ENCODE data around the gene PLXNA2.

Gene PLXNA2

DNA sequence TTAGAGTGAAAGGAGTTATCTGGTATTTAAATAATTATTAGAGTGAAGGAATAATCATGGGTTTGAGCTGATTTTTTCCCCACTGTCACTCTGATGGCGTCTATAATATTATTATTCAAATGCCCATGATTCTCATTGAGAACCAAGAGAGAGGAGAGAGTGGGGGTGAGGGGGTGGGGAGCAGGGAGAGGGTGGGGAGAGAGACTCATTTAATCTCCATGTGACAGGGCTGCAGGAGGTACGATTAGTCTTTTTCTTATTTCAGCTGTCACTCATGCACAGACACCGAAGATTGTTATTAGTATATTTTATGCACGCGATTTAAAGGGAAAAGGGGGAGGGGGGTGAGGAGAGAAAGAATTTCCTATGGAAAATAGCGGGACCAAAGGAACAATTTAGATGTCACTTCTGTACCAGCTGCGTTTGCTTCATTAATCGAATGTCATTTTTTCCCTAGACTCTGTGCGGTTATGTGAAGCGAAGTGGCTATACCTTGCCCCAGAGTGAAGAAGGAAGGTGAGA lies 19.9 kb downstream of the PLXNA2 start:
- DNase-seq (ENCODE audit: low read depth) = no peak

DNA sequence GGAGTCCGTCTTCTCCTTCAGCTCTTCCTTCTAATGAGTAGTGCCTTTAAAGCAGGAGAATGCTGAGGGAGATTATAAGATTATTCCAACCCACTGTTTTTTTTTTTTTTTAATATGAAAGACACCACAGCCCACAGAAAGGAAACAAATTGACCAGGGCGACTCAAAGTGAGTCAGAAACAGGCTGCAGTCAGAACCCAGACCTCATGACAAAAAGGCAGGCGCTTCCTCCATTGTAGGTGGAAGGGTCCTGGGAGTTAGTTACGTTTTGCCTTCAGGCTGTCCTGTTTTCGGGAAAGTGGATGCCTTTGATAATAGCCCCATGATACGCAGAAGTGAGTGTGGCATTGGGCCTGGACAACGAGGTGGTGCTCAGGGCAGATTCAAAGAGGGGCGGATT lies 21.0 kb downstream of the PLXNA2 start:
- no peak for DNase-seq (ENCODE audit: low read depth)

DNA sequence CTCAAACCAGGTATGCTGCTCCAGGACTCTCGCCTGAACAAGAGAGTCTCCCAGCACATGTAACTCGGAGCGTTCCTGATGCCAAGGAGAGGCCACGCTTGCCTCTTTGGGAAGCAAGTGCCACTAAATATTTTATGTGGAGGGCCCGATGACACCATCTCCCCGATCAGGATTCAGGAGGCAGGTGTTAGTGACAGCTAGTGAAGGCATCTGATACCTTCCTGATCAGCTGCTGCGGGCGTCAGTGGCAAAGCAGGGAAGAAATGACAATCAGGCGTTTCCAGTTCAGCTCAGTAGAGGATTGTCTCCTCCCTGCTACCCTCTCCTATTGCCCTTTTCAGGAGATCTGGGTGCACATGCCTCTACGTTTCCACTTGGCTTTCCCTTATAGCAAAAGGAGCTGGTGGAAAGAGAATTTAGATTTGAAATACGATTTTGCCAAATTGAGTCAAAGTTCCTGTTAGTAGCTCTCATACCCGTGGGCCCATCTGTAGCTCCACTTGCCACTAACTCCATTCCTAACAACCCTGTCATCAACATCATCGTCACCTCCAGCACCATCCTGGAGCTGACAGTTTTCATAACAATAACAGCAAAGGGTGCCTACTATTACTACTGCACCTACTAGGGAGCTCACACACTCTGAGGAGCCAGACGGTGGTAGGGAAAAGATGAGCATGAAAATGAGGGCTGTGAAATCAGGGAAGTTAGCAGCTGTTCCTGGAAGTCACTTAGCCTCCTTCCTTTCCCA lies 21.6 kb downstream of the PLXNA2 start:
- no peak for DNase-seq (ENCODE audit: low read depth)

DNA sequence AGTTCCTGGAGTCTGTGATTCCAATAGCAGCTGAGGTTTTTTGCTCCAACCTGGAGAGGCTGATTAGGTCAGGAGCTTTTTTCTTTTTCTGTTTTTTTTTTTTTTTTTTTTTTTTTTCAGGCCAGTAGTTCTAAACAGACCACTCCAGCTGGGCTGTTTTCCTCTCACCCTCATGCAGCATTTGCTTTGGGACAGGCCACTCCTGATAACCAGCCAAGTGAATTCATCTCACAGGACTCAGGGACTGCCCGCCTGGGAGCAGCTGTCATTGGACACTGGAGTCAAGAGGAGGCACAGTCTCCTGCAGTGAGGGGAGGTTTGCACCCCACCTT lies 22.9 kb downstream of the PLXNA2 start:
- DNase-seq (ENCODE audit: low read depth) = no peak

DNA sequence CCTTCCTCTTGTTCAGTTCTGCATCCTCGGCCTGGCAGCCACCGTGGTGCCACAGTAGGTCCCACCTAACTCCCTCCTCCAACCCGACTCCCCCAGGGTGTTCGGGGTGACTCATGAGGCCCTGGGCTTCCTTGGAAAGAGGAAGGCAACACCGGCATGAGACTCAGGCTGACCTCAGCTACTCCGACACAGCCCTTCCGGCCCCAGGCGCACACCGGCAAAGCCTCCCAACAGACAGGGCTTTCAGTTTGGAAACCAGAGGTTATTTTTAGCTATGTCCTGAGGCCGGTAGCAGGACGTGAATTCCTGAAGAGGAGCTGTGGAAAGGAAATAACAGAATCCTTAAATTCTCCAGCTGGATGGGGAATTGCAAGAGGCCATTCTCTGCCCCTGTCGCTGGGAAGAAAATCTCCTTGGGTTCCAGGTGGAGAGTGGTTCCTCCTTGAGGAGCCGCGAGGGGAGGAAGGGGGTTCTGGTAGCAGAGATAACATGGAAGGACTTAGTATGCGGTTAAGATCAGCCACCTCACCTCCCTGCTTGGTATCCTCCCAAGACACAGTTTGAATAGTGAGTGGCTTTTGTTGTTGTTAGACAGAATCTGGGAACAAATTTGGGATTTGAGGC lies 24.4 kb downstream of the PLXNA2 start:
- DNase-seq (ENCODE audit: low read depth) = no peak

DNA sequence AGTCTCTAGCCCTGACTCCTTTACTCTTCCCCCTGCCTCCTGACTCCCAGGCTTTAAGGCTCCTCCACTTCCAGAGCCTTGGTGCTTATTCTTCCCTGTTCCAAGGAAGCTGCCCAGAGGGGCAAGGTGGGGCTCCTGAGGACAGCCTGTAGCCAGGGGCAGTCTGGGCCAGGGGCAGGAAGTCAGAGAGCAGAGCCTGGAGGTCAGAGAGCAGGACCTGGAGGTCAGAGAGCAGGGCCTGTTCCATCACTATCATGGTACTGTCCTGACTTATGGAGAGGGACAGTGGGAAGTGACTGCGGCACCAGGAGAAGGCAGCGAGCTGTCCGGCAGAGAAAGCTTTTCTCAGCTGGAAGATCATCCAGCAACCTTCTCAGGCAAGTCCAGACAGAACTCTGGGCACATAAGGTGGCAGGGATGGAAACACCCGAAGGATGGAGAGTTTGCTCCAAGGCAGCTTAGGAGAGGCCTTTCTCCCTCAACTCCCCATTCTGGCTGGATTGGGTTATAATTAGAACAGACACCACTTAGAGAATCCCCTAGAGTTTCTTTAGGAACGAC lies 25.0 kb downstream of the PLXNA2 start:
- no peak for DNase-seq (ENCODE audit: low read depth)

DNA sequence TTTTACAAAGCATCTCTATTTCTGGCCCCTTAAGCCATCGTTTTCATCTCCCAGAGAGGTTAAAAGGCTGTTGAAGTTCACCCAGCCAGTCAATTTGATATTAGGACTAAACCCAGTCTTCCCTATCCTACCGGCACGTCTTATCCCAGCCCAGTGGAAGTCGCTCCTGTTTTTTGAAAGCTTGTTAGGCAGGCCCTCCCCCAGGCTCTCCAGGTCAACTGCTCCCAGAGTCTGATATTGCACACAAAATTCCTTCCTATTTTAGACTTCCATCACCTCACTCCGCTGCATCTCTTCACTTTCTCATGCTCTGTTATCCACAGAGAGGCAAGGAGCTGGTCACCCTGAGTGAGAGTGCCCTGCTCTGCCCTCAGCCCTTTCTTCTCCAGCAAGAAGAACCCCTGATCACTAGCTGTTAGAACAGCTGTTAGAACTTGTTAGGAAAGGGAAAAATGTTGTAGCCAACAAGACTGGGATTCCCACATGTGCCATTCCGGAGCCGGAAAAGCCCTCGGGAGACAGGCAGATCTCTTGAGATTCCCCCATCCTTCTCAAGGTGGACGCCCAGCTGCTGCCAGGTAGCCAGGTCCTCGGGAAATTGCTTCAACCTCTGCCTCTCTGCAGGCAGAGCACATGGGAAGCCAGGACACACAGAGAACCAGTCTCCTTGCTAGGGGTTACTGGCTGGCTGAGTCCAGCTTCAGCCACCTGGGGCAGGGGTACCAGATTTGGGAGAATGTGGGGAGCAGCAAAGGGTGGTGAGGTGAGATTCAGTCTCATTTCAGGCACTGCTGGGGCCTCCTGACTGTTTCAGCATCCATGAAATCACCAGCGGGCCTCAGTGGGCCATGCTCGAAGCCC lies 25.7 kb downstream of the PLXNA2 start:
- DNase-seq (ENCODE audit: low read depth) = no peak

DNA sequence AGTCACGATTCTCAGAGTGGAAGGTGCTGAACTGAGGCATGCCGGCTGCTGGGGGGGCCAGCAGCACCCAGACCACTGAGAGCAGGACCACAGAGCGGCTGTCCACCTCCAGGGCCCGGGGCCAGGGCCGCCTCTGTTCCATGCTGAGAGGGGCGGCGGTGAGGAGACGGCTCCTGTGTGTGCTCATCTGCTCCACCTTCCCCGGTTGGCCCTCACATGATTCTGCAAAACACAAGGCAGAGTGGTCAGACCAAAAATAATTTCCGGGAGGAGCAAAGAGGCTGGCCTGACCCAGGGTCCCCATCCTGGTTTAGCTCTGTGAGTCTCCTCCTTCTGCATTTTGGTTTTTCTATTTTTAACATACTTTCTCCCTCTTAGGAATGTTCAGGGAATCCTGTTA lies 26.4 kb downstream of the PLXNA2 start:
- no peak for DNase-seq (ENCODE audit: low read depth)

DNA sequence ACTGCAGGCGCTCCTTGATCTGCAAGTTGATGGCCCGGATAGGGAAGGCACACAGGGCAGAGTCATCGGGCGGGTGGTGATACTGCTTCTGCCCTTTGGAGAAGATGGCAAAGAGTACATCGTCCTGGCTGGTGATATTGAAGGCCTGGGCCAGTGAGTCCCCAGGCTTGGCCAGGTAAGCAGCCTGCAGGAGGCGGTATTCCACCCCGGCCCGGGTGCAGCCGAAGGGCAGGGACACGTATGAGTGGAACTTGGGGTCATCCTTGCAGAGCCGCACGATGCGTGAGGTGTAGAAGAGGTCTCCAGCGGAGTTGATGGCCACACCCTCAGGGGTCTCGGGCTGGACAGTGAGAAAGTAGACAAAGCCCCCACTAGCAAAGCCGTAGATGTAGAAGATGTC lies 27.4 kb downstream of the PLXNA2 start:
- no peak for DNase-seq (ENCODE audit: low read depth)

DNA sequence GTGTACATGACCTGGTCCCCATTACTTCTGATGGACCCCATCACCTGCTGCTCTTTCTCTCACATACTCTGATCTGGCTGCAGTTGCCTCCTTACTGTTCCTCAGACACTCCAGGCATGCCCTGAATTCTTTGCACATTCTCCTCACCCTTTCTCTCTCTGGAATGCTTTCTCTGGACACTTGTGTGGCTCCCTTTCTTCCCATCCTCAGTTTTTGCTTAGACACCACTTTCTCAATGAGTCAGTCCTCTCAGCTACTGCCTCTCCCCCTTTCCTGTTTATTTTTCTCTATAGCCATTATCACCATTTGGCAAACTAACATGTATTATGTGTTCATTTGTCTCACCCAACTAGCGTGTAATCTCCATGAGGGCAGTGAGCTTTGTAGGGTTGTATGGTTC lies 28.1 kb downstream of the PLXNA2 start:
- no peak for DNase-seq (ENCODE audit: low read depth)

DNA sequence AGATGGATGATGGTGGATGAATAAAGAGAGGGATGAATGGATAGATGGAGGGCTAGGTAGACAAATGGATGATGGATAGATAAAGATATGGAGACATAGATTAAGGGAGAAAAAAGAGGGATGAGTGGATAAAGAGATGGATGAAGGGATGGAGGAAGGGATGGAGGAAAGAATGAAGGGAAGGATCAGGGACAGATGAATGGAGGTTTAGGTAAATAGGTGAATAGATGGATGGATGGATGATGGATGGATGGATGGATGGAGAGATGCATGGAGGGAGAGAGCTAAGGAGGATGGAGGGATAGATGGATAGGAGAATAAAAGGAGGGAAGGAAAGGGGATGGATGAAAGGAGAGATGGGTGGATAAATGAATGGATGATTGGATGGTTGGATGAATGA lies 28.8 kb downstream of the PLXNA2 start:
- DNase-seq (ENCODE audit: low read depth) = no peak

DNA sequence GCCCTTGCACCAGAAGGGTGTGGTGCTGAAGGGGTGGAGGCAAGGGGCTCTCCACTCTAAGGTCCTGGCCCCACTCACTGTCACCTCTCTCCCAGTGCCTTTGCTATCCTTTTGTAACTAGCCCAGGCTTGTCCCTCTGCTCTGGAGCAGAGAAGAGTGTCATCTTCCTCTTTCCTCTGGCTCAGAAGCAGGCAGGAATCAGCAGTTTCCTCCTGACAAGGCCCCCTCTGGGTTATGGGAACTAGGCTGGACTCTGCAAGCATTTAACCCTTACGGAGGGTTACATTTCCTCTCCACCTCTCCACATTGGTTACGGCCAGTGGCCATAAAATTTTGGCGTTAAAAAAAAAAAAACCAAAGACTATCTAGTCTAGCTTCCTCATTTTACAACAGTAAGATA lies 30.4 kb downstream of the PLXNA2 start:
- no peak for DNase-seq (ENCODE audit: low read depth)

DNA sequence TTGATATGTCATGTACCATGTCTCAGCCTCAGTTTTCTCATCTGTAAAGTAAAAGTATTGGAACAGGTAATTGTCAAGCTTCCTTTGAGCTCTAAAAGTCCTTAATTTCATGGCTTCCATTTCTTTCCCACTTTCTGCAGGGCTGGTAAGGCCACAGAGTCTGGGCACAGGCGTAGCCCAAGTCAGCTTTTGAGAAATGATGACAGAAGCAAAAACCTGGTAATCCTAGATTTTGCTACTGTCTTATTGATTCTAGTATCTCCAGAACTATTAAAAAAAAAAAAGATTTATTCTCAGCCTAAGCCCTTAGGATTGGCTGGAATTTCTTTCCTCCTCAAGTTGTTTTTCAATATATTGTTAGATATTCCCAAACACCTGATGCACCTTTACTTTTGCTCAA lies 31.3 kb downstream of the PLXNA2 start:
- no peak for DNase-seq (ENCODE audit: low read depth)

DNA sequence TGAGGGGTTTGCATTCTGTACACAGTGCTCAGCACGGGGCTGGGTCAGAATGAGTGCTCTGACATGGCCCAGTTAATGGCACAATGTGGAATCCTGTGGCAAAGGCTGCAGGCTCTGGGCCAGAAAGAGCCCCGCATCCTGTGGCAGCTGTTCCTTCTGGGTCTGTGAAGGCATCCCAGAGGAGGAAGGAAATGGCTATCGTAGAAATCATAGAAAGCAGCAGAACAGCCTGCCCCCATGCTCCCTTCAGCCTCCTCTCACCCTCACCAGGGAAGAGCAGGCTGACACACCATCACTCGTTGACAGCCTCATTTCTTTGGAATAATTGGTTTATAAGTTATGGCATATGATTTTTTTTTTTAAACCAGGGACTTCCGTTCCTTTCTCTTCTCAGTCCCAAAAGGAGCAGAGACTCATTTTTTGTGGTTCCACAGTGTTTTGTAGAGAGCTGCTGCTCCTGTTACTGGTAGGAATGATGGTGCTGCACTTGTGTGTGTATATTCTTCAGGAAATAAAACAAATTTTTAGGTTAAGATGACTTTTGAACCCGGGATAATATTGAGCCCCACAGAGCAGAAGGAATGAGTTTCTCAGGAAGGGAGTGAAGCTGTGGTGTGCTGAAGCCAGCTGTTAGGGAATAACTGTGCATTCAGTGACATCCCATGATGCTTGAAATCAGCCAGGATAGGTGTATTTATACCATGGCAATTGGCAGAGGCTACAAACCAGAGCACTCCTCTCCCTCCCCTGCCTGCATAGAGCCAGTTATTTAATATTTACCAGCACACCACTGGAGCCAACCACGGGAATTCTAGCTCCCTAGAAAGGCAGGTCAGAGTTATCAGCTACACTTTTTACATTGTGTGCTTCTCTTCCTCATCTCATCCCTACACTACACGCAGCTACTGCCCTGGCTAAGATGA lies 32.0 kb downstream of the PLXNA2 start:
- DNase-seq (ENCODE audit: low read depth) = no peak

DNA sequence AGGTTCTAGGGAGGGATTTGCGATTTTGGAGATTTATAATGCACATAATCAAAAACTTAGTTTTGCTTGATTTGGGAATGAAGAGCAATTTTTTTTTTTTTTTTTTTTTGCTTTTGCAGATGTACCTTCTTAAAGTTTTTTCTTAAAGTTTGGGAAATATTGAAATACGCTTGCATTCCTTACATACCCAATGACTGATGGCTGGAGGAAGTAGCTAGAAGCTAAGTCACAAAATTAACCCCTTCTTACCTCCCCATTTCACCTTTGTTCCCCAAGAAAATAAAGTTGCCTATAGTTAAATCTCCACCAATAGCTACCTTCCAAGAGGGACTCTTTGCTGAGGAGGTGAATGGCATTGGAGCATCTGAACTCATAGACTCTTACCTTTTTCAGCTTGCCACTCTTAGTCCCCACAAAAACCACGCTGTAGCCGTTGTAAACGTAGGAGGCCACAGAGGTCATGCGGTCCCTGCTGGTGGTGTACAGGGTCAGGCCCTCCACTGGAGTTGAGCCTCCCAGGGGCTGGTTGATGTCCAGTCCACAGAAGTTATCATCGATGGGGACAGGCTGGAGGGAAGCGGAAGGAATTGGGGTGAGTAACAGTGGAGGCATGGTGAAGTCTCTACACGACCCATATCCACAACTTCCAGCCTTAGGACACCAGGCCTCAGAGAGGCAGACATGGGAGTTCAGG lies 34.1 kb downstream of the PLXNA2 start:
- no peak for DNase-seq (ENCODE audit: low read depth)

DNA sequence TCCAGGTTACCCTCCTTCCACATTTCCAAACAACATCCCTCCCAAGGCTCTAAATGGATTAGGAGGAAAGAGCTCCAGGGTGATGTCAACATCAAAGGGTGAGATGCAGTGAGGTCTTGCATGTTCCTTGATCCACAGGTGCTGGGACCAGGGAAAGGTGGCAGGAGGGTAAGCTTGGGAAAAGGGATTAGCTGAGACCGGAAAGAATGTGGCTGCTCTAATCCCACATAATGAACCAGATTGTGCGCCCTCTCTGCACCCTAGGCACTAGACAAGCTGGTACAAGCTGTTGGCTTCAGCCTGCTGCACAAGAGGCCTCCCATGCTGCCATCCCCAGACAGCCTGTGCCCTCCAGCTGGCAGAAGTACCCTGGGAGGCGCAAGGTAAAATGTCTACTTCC lies 34.9 kb downstream of the PLXNA2 start:
- no peak for DNase-seq (ENCODE audit: low read depth)

DNA sequence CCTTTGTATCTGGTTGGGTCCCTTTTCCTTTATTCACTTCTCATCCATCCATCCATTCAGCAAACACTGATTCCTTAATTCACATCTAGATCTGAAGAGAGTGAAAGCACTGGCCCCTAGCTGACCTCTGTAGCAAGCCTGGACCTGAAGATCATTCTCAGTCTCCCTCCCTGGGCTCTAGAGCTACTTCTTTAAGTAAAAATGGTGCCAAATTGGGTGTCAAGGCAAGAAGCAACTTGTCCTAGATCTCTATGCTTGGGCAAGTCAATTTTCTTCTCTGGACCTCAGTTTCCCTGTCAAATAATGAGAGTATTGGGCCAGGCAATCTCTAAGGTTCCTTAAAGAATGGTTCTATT lies 36.1 kb downstream of the PLXNA2 start:
- no peak for DNase-seq (ENCODE audit: low read depth)

DNA sequence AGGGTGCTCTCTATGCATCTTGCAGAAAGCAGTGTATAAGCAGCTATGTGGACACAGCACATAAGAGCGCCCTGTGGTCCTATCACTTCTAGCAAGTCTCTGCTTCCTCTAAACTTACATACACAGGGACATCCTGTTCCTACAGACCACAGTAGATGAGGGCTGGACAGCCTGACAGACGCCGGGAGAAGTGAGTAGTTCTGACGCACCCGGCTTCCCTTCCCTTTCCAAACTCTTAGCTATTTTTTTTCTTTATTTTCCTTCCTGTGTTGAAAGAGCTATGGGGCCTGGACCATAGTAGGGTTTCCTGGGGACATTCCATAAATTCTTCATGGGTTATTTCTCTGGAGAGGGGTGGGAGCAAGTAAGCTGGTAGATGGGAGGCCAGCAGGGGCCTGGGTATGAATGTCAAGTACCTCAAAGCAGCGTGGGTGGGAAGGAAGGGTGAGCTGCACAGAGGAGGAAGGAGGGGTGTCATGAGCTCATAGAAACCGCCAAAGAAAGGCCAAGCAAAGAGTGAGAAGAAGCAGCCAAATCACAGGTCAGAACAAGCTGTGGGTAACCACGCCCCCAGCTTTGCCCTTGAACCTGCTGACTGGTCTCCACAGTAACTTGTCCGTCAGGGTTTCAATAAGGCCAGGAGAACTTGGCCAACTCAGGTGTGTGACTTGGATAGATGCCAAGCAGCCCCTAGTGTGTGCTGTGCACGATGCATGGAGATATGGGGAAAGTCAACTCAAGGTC lies 36.6 kb downstream of the PLXNA2 start:
- no peak for DNase-seq (ENCODE audit: low read depth)

DNA sequence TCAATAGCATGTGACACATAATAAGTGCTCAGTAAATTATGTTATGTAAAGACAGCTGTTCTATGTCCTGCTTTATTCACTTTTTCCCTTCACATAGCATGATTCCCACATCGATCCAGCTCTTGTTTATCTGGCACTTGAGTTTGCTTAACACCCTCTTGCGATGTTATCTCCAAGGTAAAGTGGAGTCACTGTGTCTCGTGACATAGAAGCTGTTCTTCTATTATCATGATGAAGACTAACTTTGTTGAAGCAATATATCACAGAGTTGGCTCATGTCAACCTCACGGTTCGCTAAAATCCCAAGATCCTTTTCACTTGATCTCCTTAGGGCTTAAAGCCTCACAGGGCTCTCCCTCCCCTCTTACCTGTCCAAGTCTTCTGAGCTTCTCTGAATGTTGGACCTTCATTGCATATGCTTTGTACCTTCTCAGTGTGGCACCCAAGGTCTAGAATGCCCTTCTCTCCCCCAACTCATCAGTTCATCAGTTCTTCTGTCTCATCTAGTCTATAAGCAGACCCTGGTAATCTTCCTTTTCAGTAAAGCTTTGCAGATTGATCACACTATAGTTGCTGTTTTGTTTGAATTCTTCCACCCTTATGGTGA lies 38.0 kb downstream of the PLXNA2 start:
- no peak for DNase-seq (ENCODE audit: low read depth)

Measured in stimulated activated CD8-positive, alpha-beta memory T cell treated with anti-CD3 and anti-CD28 coated beads, Interleukin-15, amount 100 ng/mL, for 1 hour (primary cell).